Chondrocyte (in vitro differentiated cells): ENCODE measurements around the gene METTL16. TPM values are rescaled to one million over a fixed set of nuclear protein-coding genes. Genes with fewer than 3 reads are reported as not detected.

Experiments used
- DNase-seq: peaks from one replicate; pipeline ENCODE4 v3.0.0; 2021; ENCODE audit warnings: mixed read lengths, low spot score
- H3K27ac Mint-ChIP-seq: one replicate; pipeline ENCODE4 v1.8.0; 2021; ENCODE audit warnings: mild to moderate bottlenecking, moderate library complexity, mixed read lengths; ENCODE audit not compliant: unreplicated experiment
- H3K27me3 Mint-ChIP-seq: 2 replicates; pipeline ENCODE4 v1.8.0; 2021; ENCODE audit warnings: low read depth, mixed read lengths
- H3K36me3 Mint-ChIP-seq: 2 replicates; pipeline ENCODE4 v1.8.0; 2021; ENCODE audit warnings: low read depth, mixed read lengths
- H3K4me1 Mint-ChIP-seq: 2 replicates; pipeline ENCODE4 v1.8.0; 2021; ENCODE audit warnings: low read depth, mild to moderate bottlenecking, mixed read lengths
- H3K4me3 Mint-ChIP-seq: one replicate; pipeline ENCODE4 v1.8.0; 2021; ENCODE audit warnings: mild to moderate bottlenecking, moderate library complexity, mixed read lengths; ENCODE audit not compliant: unreplicated experiment
- H3K9me3 Mint-ChIP-seq: 2 replicates; pipeline ENCODE4 v1.8.0; 2021; ENCODE audit warnings: low read depth, mixed read lengths
- CTCF ChIP-seq: fragments of 200-600 bp; sonication (generic); IDR thresholded peaks from 2 replicates; pipeline ENCODE4 v1.5.0; 2021; ENCODE audit warnings: antibody characterized with exemption, mild to moderate bottlenecking, moderate library complexity
- total RNA-seq: library from RNA; stranded (reverse); gene quantifications from 3 replicates; pipeline ENCODE4 v1.2.1, GENCODE V29; 2021

Gene METTL16
- total RNA-seq, 1 donor from 2014 or later, result 21.2 TPM

GRCh38 chr17:2368359-2368758 lies 143.3 kb downstream of the METTL16 start:
- no peak for DNase-seq
- no peaks in the 10 kb centered on the region for H3K27me3 Mint-ChIP-seq
- H3K4me1 Mint-ChIP-seq, result peaks cover 2% of the 10 kb centered on the region
- H3K27ac Mint-ChIP-seq, result no peak overlapping the region
- H3K36me3 Mint-ChIP-seq, result peaks cover 8% of the 10 kb centered on the region
- no peak for TF ChIP-seq CTCF
- H3K9me3 Mint-ChIP-seq, result no peaks in the 10 kb centered on the region
- no peak overlapping the region for H3K4me3 Mint-ChIP-seq

GRCh38 chr17:2366747-2367494 lies 144.8 kb downstream of the METTL16 start:
- Mint-ChIP-seq H3K36me3 (peaks cover 14% of the 10 kb centered on the region), H3K27ac (no peak overlapping the region), H3K4me3 (no peak overlapping the region), H3K9me3 (no peaks in the 10 kb centered on the region), H3K4me1 (peaks cover 2% of the 10 kb centered on the region), H3K27me3 (no peaks in the 10 kb centered on the region)
- TF ChIP-seq CTCF, result peak; percentile 53
- DNase-seq, result peak; percentile 91

Other genes with a start within 250 kb of the METTL16 start
- 28.7 to 33.6 TPM (median 30.1 TPM) in 3 replicates for gene SMG6, start 208.1 kb downstream of the METTL16 start, total RNA-seq
- gene SRR, start 207.9 kb downstream of the METTL16 start, total RNA-seq, result 14.7 to 16.5 TPM (median 14.7 TPM) in 3 replicates
- 21.1 to 24.5 TPM (median 21.6 TPM) in 3 replicates for gene TSR1, start 175.4 kb downstream of the METTL16 start, total RNA-seq
- 43.2 to 52.6 TPM (median 43.2 TPM) in 3 replicates for gene SGSM2, start 174.4 kb downstream of the METTL16 start, total RNA-seq
- gene MNT, start 110.8 kb downstream of the METTL16 start, total RNA-seq, result 22.7 to 29.8 TPM (median 29.4 TPM) in 3 replicates
- 150 to 151 TPM (median 151 TPM) in 3 replicates for gene PAFAH1B1, start 81.8 kb upstream of the METTL16 start, total RNA-seq
- gene CLUH, start 199.9 kb upstream of the METTL16 start, total RNA-seq, result 30.8 to 36.6 TPM (median 36.0 TPM) in 3 replicates
- gene CCDC92B, start 237.8 kb upstream of the METTL16 start, total RNA-seq, result 0.07 TPM in 1 of 3 replicates, not detected in the others